ENCODE data around the gene CORIN. TPM values are rescaled to one million over a fixed set of nuclear protein-coding genes. Genes with fewer than 3 reads are reported as not detected.

Gene CORIN
- total and polyA plus RNA-seq, 4 donors, result 0.02 to 0.23 (median 0.15) TPM

GRCh38 chr4:47801481-47802002, 36.3 kb downstream of the CORIN start:
- H3K27me3 ChIP-seq (ENCODE audit: control insufficient read depth in 4 of 4, insufficient read depth in 4 of 4, low read length in 3 of 4), result no peaks in the 10 kb centered on the region
- no peaks in the 10 kb centered on the region for H3K4me1 ChIP-seq (ENCODE audit: control insufficient read depth in 4 of 4, insufficient read depth in 4 of 4, low read length in 3 of 4)
- TF ChIP-seq FOXA2 (IDR thresholded peaks at IDR 0.05), result no peak
- TF ChIP-seq NR2F2 (IDR thresholded peaks at IDR 0.05), result no peak
- TF ChIP-seq JUND (IDR thresholded peaks at IDR 0.05), result no peak
- TF ChIP-seq MAX (IDR thresholded peaks at IDR 0.05), result no peak
- TF ChIP-seq ZBTB33 (IDR thresholded peaks at IDR 0.05), result no peak
- TF ChIP-seq CTCF (IDR thresholded peaks at IDR 0.05; ENCODE audit: low read depth, low read length, missing input control), result no peak
- TF ChIP-seq RXRA (IDR thresholded peaks at IDR 0.05), result no peak
- TF ChIP-seq SP1 (IDR thresholded peaks at IDR 0.05), result no peak
- TF ChIP-seq FOXA1 (IDR thresholded peaks at IDR 0.05), result no peak
- no peak for TF ChIP-seq EGR1 (IDR thresholded peaks at IDR 0.05; ENCODE audit: low read depth in 2 of 2)
- TF ChIP-seq REST (IDR thresholded peaks at IDR 0.05), result no peak
- no peak for TF ChIP-seq HNF4A (conservative IDR thresholded peaks at IDR 0.05)
- TF ChIP-seq ATF3 (IDR thresholded peaks at IDR 0.05), result no peak
- no peak for TF ChIP-seq GABPA (IDR thresholded peaks at IDR 0.05 in 1 of 2, conservative IDR thresholded peaks at IDR 0.05 in 1 of 2)
- TF ChIP-seq HNF4G (IDR thresholded peaks at IDR 0.05), result no peak
- no peak for TF ChIP-seq RAD21 (IDR thresholded peaks at IDR 0.05)
- no peak for TF ChIP-seq TAF1 (conservative IDR thresholded peaks at IDR 0.05)
- no peaks in the 10 kb centered on the region for H3K36me3 ChIP-seq (ENCODE audit: control insufficient read depth in 4 of 4, insufficient read depth in 3 of 4, low read depth in 1 of 4, low read length in 3 of 4)
- H3K27ac ChIP-seq (ENCODE audit: low read depth in 1 of 2, low read length in 2 of 2), result no peak overlapping the region
- no peak overlapping the region for H3K9ac ChIP-seq (ENCODE audit: low read depth in 1 of 2, low read length in 2 of 2)
- 84% methylated on average over 3 of the region's 3 CpGs for WGBS
- H3K4me3 ChIP-seq (ENCODE audit: low read depth in 1 of 3, low read length in 3 of 3), result no peak overlapping the region
- no peak for DNase-seq (ENCODE audit: low spot score)
- no peaks in the 10 kb centered on the region for H3K9me3 ChIP-seq (ENCODE audit: control insufficient read depth in 4 of 4, low read length in 3 of 4)
